Measurements from ENCODE around the gene CHRM2.

Gene CHRM2

DNA sequence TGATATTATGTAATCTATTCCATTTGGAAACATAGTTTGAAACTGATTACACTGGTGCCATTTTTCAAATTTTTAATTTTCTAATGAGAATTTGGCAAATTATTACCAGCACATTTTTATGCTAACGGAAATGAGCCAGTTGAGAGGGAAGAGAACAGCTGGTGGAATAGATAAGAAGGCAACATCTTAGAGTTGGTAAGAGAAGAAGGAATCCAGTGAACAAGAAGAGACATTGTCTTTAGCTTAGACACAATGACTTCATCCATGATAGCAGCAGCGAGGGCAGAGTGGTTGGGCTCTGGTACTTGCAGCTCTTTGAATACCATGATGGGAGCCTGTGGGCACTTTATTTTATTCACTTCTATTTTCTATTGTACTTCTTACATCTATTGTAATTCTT is 89.6 kb downstream of the CHRM2 start:
- no peak for DNase-seq (ENCODE audit: low read depth)

DNA sequence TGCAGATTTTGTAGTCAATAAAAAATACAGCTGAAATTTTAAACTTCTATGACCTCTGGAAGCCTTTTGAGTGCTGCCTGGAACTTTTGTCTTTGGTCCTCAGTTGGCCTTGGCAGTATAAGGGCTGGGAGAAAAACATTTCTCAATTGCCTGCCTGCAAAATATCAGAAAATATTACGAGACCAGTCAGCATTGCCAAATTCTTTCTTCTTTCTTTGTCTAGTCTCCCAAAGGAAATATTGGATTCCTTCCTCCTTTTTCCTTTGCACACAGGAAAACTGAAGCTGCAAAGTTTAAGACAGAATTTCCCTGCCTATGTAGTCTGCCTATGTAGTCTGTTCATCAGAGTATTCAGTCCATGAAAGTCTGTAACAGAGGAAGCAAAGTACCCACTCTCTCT is 95.9 kb downstream of the CHRM2 start:
- DNase-seq (ENCODE audit: low read depth) = no peak

DNA sequence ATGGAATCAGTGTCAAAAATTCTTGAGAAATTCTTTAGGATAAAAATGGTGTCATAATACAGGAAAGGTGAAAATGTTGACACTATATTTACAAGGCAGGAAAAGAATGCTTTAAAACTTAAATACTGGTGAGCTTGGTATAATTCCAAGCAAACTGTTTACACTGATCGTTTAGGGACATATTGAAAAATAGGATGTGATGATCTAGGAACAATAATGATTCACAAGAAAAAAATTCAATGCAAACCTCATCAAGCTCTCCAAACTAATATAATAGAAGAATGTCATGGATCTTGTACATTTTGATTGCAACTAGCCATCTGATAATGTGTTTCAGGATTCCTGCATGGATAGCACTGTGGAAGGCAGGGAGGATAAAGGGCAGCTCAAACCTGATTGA is 98.4 kb downstream of the CHRM2 start:
- no peak for DNase-seq (ENCODE audit: low read depth)

DNA sequence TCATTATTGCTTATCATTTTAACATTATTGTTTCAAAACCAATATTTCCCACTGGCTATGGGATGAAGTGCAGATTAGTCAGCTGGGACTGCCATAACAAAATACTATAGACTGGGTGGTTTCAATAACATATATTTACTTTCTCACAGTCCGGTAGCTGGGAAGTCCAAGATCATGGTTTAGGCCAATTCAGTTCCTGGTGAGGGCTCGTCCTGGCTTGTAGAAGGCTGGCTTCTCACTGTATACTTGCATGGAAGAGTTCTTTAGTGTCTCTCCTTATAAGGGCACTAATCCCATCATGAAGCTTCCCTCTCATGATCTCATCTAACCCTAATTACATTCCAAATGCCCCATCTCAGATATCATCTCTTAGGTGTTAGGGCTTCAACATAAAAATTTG is 101.3 kb downstream of the CHRM2 start:
- no peak for DNase-seq (ENCODE audit: low read depth)

DNA sequence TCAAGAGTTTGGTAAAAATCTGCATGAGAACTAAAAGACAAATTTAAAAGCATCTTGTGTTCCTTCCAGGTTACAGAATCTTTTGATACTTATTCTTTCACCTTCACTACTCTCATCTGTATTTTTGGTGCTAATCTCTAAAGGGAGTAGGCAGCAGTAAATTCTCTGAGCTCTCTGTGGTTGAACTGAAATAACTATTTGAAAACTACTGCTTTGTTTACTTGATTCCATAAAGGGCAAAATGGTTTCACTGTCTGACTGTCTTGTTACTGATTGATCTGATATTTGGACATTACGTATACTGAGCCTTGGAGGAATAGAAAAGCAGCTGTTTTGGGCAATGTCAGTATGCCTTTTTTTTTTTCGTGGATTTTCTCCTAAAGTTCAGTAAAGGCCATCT is 103.3 kb downstream of the CHRM2 start:
- no peak for DNase-seq (ENCODE audit: low read depth)

DNA sequence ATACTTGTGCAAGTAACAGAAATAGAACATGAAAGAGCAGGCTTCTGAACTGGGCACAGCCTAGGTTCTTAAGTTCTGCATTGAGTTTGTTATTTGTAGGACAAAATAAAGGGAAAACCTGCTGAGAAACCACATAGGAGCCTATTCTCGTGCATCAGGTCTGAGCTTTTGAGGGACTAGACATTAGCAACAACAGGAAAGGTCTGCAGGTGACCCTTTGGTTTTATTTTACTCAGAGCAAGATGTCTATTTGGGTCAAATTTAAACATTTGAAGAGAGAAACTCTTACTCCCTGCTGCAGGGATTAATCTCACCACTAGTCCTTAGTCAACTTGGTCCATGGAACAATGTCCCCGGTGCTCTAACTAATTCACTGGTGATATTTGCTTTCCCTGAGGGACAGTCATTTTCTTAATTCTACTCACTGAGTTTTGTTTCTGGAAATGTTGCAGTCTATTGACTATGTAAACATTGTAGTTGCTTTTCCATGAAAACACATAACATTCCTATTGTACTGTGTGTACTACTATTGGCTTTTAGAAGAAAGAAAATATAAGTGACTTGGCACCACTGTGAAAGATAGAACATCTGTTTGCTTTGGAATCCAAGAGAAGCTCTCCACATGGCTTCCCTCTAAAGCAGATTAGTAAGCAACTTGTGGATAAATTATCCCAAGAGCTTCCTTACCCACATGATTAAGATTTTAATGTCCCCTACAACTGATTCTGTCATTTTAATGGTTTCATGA is 108.2 kb downstream of the CHRM2 start:
- no peak for DNase-seq (ENCODE audit: low read depth)

DNA sequence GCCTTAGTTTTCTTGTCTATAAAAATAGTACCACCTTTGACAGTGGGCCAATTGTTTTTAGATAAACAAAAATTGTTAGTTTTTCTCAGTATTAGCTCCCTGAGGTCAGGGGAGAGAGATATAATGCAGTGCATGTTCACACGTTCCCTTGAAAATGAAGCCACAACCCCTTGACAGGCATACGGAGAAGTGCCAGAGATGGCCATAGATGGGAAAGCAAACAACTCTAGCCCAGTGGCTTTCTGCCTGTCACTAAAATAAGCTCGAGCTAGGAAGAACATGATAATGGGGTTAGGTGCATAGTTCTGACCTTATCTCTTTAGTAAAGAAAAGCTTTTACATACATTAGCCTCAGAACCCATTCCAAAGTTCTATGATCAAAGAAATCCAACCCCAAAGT is 124.9 kb downstream of the CHRM2 start:
- DNase-seq (ENCODE audit: low read depth) = no peak

DNA sequence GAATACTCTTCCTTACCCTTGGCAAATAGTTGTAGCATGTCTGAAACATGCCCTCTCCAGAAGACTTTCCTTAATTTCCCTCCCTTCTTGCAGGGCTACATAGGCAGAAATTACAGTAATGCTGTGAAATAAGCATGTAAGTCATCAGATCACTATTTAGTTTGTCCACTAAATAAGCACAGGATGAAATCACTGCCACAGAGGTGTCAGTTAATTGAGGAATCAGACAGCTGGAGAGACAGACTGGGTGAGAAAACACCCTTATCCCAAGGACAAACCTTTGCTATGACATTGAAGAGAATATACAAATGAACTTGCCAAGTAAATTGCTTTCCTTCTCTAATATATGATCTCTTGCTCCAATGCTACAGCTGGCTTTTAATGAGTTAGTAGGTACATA is 129.3 kb downstream of the CHRM2 start:
- no peak for DNase-seq (ENCODE audit: low read depth)

DNA sequence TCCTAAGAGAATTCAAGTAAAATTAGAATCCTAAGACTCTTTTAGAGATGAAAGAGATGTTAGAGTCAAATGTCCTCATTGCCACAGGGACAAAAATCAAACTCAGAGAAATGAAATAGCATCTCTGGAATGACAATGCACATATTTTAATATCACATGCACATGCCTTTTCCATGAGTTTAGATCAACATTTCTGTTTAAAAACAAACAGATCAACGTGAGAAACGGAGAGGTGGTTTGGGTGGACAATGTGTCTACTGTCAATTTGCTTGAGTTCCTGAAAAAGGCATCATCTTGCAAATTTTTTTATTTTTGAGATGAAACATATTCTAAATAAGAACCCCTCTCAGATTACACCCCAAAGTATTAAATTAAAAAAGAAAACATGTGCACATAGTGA is 130.0 kb downstream of the CHRM2 start:
- no peak for DNase-seq (ENCODE audit: low read depth)

DNA sequence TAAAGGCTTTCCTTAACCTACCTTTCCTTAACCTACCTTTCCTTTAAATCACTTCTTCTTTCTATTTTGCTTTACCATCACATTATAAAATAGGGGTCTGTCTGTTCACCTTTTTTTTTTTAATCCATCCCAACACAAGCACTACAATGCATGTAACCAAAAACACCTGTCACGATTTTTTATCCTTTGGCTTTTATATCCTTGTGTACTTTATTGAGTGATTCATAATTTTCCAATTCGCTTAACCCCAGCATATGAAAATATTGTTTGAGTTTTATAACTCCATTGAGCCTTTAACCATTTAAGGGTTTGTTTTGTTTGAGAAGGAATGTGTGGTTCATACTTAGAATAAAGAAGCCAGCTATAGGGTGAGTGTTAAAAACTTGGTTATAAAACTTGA is 132.2 kb downstream of the CHRM2 start:
- no peak for DNase-seq (ENCODE audit: low read depth)

DNA sequence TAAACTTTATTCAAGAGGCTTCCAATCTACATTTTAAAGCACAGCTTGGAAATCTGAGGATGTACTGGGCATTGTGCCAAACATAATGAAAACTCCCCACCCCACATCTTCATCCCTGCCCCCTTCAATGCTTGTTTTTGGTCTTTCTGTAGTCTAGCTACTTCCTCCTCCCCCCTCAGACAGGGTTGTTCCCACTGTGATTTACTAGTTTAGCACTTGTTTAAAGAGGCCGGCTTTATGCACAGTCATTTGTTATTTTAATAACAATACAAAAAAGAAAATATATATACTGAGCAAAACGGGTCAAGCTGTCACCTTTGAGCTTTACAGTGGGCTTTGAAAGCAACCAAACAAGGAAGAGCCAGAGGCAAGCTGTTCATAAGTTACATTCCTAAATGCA is 132.6 kb downstream of the CHRM2 start:
- DNase-seq (ENCODE audit: low read depth) = no peak

DNA sequence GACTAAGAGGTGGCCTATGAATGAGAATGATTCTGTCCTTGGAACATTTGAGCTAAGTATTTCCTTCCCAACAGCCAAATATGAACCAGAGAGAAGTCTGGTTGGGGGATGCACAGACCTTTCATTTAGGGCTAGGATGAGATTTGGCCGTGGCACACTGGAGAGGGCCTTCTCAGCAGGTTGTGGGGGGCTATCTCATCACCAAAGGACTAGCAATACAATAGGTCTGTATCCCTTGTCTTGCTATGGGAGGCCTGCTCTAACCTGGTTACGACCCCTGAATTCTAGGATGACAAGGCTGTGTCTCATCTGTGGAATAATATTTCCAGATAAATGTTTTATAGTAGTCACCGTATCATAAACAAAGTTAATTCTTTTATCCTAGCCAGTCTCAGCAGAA is 133.0 kb downstream of the CHRM2 start:
- DNase-seq (ENCODE audit: low read depth) = no peak

DNA sequence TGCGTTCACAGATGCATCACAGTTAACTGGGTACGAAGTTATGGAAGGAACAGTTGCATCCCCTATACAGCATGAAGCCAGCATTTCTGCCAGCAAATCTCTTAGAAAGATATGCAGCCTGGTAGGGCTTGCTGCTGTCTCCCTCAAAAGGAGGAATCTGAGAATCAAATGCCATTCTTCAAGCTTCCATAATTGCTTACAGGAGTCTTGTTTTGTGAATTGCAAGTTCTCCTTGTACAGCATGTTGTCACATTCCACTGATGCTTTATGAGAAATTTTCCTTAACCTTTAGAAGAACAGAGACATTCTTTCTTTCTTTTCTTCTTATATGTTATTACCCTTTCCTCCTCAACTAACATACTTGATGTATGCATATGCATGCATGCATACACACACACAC is 134.6 kb downstream of the CHRM2 start:
- DNase-seq (ENCODE audit: low read depth) = no peak

DNA sequence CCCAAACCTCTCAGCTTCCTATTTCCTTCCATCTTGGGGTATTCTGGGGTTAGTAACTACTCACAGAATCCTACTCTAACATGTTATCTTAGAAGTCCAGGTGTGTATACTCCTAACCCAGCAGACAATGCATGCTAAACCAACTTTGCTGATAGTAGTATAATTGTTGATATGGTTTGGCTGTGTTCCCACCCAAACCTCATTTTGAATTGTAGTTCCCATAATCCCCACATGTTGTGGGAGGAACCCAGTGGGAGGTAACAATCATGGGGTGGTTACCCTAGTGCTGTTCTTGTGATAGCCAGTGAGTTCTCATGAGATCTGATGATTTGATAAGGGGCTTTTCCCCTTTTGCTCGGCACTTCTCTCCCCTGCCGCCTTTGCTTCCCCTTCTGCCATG is 135.1 kb downstream of the CHRM2 start:
- no peak for DNase-seq (ENCODE audit: low read depth)

DNA sequence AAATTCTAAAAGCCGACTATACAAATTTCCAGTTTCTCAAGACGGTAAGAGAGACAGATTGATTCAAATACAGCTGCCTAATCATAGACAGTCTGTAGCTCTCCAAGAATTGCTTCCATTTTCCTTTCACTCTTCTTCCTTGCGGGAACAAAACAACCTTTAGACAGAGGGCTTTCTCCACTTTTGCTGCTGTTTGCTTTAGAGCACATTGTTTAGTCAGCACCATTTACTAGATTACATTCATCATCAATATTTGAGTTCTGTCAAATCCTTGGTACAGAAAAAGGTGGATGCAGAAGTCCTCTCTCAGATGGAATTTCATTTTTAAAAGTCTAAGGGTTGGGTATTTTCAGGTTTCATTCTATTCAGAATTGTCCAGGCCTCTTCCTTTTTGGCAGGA is 137.4 kb downstream of the CHRM2 start:
- DNase-seq (ENCODE audit: low read depth) = no peak

DNA sequence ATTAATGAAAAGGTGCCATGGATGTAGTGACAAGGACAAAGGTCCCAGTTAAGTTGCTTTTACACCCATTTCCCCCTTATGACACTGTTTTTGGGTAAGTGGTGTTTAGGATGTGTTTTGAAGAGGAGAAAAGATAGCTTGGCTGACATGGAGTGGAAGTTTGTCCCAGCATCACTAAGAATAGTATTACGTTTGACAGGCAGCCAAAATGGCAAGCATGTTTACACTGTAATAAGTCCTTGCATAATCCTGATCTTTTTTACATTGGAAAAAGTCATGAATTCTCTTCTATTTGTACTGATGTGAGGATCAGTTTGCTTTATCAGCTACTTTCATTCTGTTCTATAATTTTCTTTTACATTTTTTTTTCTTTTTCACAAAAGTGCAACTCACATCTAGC is 137.8 kb downstream of the CHRM2 start:
- DNase-seq (ENCODE audit: low read depth) = no peak

DNA sequence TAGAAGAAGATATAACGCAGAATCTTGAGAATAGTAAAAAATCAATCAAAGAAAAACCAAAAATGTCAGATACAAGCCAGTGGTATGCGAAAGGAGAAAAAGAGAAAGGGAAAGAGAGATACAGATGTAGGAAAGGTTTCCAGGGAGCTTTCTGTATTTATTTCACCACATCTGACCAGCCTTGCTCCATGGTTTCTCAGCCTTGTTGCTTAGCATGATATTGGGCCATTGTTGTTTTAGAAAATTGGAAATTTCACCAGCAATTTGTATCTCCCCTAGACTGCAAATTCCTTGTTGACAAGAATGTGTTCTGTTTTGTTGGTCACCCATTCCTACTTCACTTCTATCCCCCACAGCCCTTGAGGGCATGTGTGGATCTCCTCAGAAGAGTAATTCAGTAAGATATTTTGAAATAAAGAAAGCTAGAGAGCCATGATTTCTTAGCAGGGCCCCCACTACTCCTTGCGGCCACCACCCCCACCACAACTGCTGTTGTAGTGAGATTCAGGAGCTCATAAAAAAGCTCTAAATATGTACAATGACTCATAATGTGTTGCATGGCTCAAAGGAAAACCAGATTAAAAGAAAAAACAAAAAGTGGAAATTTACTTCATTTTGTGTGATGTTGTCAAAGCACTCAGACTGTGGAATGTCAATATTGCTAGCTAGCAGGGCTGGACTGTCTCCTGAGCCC is 138.7 kb downstream of the CHRM2 start:
- no peak for DNase-seq (ENCODE audit: low read depth)

DNA sequence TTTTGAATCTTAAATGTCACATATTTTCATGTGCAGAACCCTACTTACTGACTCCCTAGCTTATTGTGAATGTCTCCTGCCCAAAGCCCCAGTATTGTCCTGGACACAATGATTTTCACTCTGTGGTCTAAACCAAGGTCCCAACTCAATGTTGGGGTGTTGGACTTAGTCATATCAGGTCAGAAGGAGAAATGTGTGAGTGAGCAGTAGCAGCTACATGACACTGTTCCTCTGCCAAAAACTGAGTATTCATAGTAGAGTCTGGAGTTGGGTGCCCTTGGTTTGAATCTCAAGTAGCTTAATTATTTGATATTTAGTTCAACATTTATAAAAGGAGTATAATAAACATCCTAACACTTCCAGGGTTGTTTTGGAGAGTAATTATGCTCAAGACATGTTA is 141.0 kb downstream of the CHRM2 start:
- DNase-seq (ENCODE audit: low read depth) = no peak

DNA sequence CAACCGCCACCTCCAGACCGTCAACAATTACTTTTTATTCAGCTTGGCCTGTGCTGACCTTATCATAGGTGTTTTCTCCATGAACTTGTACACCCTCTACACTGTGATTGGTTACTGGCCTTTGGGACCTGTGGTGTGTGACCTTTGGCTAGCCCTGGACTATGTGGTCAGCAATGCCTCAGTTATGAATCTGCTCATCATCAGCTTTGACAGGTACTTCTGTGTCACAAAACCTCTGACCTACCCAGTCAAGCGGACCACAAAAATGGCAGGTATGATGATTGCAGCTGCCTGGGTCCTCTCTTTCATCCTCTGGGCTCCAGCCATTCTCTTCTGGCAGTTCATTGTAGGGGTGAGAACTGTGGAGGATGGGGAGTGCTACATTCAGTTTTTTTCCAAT is 146.6 kb downstream of the CHRM2 start:
- no peak for DNase-seq (ENCODE audit: low read depth)

DNA sequence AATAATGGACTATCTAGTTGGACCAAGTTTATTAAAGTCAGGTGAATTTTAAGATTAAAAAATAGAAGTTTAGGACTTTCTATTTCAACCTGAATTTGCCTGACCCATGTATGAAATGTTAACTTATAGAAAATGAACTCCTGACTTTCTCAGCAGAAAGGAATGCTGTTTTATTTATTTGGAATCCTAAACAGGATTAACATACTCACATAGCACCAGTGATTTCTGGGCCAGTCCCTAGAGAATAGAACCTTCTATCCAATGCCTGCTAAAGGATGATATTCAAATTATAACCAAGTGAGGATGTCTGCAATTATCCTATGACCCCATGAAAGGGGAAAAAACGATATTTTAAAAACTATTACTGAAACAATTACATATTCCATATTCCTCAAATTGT is 148.8 kb downstream of the CHRM2 start:
- no peak for DNase-seq (ENCODE audit: low read depth)

DNA sequence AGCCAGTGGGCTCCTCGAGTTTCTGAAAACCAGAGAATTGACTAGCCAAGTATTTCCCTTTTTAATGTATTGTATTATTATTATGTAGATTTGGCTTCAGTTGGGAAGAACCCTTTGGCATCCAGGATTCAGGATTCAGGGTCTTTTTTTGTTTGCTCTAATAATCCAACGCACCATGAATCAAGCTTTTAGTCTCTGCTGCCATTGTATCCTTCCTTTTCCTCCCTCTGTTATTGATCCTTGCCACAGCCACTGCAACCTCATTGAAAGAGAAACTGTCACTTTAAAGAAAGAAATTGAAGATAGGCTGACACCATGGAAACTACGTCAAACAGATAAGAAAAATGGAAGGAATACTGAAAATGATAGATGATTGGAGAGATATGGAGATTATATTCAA is 150.0 kb downstream of the CHRM2 start:
- no peak for DNase-seq (ENCODE audit: low read depth)

DNA sequence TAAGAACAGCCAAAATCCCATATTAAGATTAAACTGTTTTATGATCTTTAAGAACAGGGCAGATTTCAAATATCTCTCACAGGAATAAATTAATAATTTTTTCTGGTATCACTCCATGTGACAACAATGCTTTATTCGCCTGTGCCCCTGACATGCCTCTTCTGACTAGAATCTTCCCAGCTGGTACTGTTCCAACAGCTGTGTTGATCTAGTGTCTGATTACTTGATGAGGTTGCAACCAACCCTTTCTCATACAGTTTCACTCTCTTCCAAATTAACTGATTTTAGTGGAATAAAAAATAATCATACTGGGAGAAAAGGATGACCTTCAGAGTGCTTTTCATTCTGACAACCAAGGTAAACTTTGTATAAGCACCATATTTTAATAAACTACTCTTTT is 151.9 kb downstream of the CHRM2 start:
- DNase-seq (ENCODE audit: low read depth) = no peak

DNA sequence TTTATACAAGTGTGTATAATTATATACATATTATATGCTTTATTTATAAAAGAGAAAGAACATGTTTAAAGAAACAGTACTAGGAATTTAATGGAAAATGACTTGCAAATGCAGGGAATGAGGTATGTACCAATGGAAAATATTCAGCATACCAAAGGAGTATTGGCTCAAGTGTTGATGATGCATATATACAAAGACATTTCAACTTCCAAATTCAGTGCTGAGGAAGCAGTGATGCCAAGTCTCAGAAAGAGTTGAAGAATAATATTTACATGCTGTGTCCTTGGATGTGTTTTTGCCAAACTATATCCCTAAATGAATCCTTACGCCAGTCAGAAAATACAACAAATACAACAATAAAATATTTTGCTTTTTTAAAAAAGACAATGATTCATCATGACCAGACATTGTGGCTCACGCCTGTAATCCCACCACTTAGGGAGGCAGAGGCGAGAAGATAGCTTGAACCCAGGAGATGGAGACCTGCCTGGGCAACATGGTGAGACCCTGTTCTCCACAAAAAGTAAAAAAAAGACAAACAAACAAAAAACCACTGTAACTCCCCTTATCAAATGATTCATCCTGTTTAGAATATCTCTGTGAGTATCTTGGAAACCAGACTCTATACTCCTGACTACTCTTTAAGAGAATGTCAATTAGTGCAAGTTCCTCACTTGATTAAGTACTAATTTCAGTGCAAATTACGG is 157.2 kb downstream of the CHRM2 start:
- DNase-seq (ENCODE audit: low read depth) = no peak

DNA sequence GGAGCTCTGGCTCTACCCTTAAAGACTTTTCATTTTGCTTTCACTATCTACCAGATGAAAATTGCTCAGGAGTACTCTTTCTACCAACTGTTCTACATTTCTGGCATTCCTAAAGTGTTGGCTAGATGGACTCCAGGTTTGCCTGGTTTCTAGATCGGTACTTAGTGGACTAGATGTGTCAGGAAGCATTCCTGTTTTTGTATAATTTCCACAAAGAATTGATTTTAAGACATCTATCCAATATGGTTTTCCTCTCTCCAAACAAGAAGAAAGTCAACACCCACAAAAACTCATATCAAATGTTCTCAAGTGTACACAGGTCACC is 157.7 kb downstream of the CHRM2 start:
- DNase-seq (ENCODE audit: low read depth) = no peak
